GM12878 (cell line): ENCODE data around the gene ENGASE. TPM values are rescaled to one million over a fixed set of nuclear protein-coding genes. Genes with fewer than 3 reads are reported as not detected.

ENCODE experiments used
- ATAC-seq: fragments of 200-7000 bp; cut with Tn5 transposase; 3 replicates; pipeline ENCODE4 v1.9.1; 2020; ENCODE audit warnings: mild to moderate bottlenecking, moderate library complexity
- BruUV-seq: library from RNA; stranded (reverse); fragments of 400-500 nt; replicated peaks from 2 replicates; lab custom pipeline; 2021; lab: Mats Ljungman, UMichigan
- CTCF ChIA-PET: fragments of 300-600 bp; sonication (Branson Sonifier 250); formaldehyde crosslinking; extraction: SDS; loops from one replicate; lab custom pipeline; 2021; ENCODE audit warnings: inconsistent platforms; lab: Yijun Ruan, JAX
- POLR2A ChIA-PET: fragments of 350-600 bp; formaldehyde crosslinking; extraction: SDS; loops from one replicate; lab custom pipeline; 2021; ENCODE audit warnings: inconsistent platforms; lab: Charles Lee
- RAD21 ChIA-PET: fragments of 300-600 bp; sonication (Branson Sonifier 250); formaldehyde crosslinking; loops from one replicate; lab custom pipeline; 2023; ENCODE audit warnings: antibody characterized with exemption; ENCODE audit not compliant: unreplicated experiment; lab: Charles Lee
- SMC1A ChIA-PET: fragments of 300-600 bp; sonication (Branson Sonifier 250); formaldehyde crosslinking; loops from one replicate; lab custom pipeline; 2023; ENCODE audit not compliant: unreplicated experiment, uncharacterized antibody; lab: Charles Lee
- DNase-seq: peaks from one replicate; pipeline ENCODE4 v3.0.0-alpha.2; 2011; ENCODE audit warnings: low read depth, low spot score
- FAIRE-seq: peaks from 3 replicates; lab custom pipeline; 2011; peaks lifted over from hg19 to GRCh38; lab: Jason Lieb, UNC
- H2AFZ ChIP-seq: 2 replicates; pipeline ENCODE4 v1.6.0; 2011; ENCODE audit warnings: low read depth, low read length, control low read depth; ENCODE audit not compliant: control insufficient read depth
- H3K27ac ChIP-seq: 2 replicates; pipeline ENCODE4 v1.5.1; 2011; ENCODE audit warnings: control low read depth; ENCODE audit not compliant: control insufficient read depth, insufficient read depth
- H3K27me3 ChIP-seq, 2 experiments: replicated peaks in 1 of 2; 2 replicates each; pipeline versions ENCODE4 v1.6.0 to v1.6.1; 2011; ENCODE audit warnings: low read length in 1 of 2; ENCODE audit not compliant: control insufficient read depth in 2 of 2, insufficient read depth in 2 of 2
- H3K36me3 ChIP-seq, 2 experiments: 2 replicates each; pipeline ENCODE4 v1.5.1; 2011; ENCODE audit warnings: low read length in 1 of 2; ENCODE audit not compliant: control insufficient read depth in 2 of 2, insufficient read depth in 2 of 2
- H3K4me1 ChIP-seq: 2 replicates; pipeline ENCODE4 v1.6.1; 2011; ENCODE audit warnings: mild to moderate bottlenecking, low read length, moderate library complexity, mixed read lengths; ENCODE audit not compliant: control insufficient read depth, insufficient read depth
- H3K4me2 ChIP-seq: 2 replicates; pipeline ENCODE4 v1.6.0; 2011; ENCODE audit warnings: control low read depth; ENCODE audit not compliant: control insufficient read depth, insufficient read depth
- H3K4me3 ChIP-seq: fragments of 200-600 bp; sonication (generic); 2 replicates; pipeline ENCODE4 v1.5.1; 2016
- H3K79me2 ChIP-seq: 2 replicates; pipeline ENCODE4 v1.6.0; 2011; ENCODE audit warnings: low read length; ENCODE audit not compliant: control insufficient read depth, insufficient read depth
- H3K9ac ChIP-seq: 2 replicates; pipeline ENCODE4 v1.8.0; 2011; ENCODE audit warnings: low read length, control low read depth, mixed read lengths; ENCODE audit not compliant: control insufficient read depth, insufficient read depth
- H3K9me3 ChIP-seq: replicated peaks from 3 replicates; pipeline ENCODE4 v1.5.1; 2011; ENCODE audit warnings: mild to moderate bottlenecking, low read length; ENCODE audit not compliant: control insufficient read depth, insufficient read depth
- H4K20me1 ChIP-seq: 2 replicates; pipeline ENCODE4 v1.6.0; 2011; ENCODE audit not compliant: control insufficient read depth, insufficient read depth
- CEBPZ ChIP-seq: fragments of 150-350 bp; IDR thresholded peaks from 2 replicates; pipeline ENCODE4 v1.6.1; 2016; ENCODE audit warnings: low read depth, low read length
- HDAC6 ChIP-seq: fragments of 200-600 bp; sonication (generic); IDR thresholded peaks from one replicate; pipeline ENCODE4 v1.8.0; 2017; ENCODE audit warnings: antibody characterized with exemption; ENCODE audit not compliant: unreplicated experiment
- NR2F1 ChIP-seq: fragments of 450-650 bp; conservative IDR thresholded peaks from 2 replicates; pipeline ENCODE4 v1.6.1; 2017; ENCODE audit warnings: mild to moderate bottlenecking
- NRF1 ChIP-seq: conservative IDR thresholded peaks from 2 replicates; pipeline ENCODE4 v1.6.1; 2011; ENCODE audit warnings: mild to moderate bottlenecking, low read depth, low read length, improper control_type of control experiment
- RELB ChIP-seq: fragments of 450-650 bp; IDR thresholded peaks from 2 replicates; pipeline ENCODE4 v1.6.1; 2017; ENCODE audit warnings: low read depth, mild to moderate bottlenecking, moderate library complexity
- RUNX3 ChIP-seq: IDR thresholded peaks from 2 replicates; pipeline ENCODE4 v1.6.1; 2012; ENCODE audit warnings: low read length, inconsistent platforms
- SIN3A ChIP-seq: IDR thresholded peaks from 2 replicates; pipeline ENCODE4 v1.6.1; 2012; ENCODE audit warnings: low read depth, low read length, improper control_type of control experiment
- SKIL ChIP-seq: fragments of 450-650 bp; IDR thresholded peaks from 2 replicates; pipeline ENCODE4 v1.6.1; 2017; ENCODE audit warnings: mild to moderate bottlenecking, low read depth, inconsistent platforms; ENCODE audit not compliant: poor library complexity, severe bottlenecking
- WGBS: methylation state at CpG from one replicate; pipeline ENCODE4 v1.1.6; 2016; ENCODE audit warnings: low lambda C conversion rate; ENCODE audit not compliant: insufficient replicate concordance, insufficient coverage; ENCODE audit errors: missing lambda C conversion rate; 5-methylcytosine and 5-hydroxymethylcytosine counted together
- in situ Hi-C: fragments of 300-500 bp; cut with MboI; formaldehyde crosslinking; loops from 9 replicates; pipeline ENCODE4 v1.14.3; 2018; ENCODE audit warnings: mixed read lengths
- intact Hi-C: fragments of 100-400 bp; cut with micrococcal nuclease; formaldehyde crosslinking; loops from one replicate; pipeline ENCODE4 v1.14.2; 2022; ENCODE audit not compliant: unreplicated experiment
- polyA plus RNA-seq, 11 experiments: library from polyadenylated mRNA; depleted of rRNA in 4 of 11; unstranded in 6 of 11; stranded (reverse) in 5 of 11; fragments of >200 nt; fragmentation: Nextera tagmentation in 4 of 11; fragmentation: Illumina TruSeq in 1 of 11; extraction: Ambion mirVana in 4 of 11; extraction: Trizol in 1 of 11; gene quantifications; 1 replicate in 1 of 11; 2 replicates in 10 of 11; pipeline versions ENCODE4 v1.2.1 to v1.2.3, GENCODE V29; 2011 to 2016; ENCODE audit warnings: inconsistent platforms in 2 of 11, missing spikeins in 2 of 11, low read depth in 1 of 11
- total RNA-seq, 4 experiments: library from RNA; depleted of rRNA in 3 of 4; stranded (reverse); fragments of >200 nt in 3 of 4; fragmentation: Illumina TruSeq in 1 of 4; extraction: Trizol in 1 of 4; gene quantifications; 2 replicates each; pipeline versions ENCODE4 v1.2.1 to v1.2.3, GENCODE V29; 2013 to 2021

ENGASE gene
- total and polyA plus RNA-seq, 10 of the 15 experiments (the other 5 are each of a cell fraction or from before 2014, with no cell fraction given) = 0.18 to 28.9 (median 10.5) TPM

- Histone ChIP-seq H3K4me1 (no peaks in the 10 kb centered on the region), H3K9ac (no peak overlapping the region), H3K27me3 (no peaks in the 10 kb centered on the region; a peak in 3 of 4 replicates), H4K20me1 (no peaks in the 10 kb centered on the region), H3K9me3 (no peaks in the 10 kb centered on the region), H3K79me2 (no peaks in the 10 kb centered on the region), H3K4me2 (no peak overlapping the region), H2AFZ (no peak overlapping the region), H3K27ac (no peak overlapping the region), H3K4me3 (no peak overlapping the region), H3K36me3 (no peaks in the 10 kb centered on the region)
- intact Hi-C loops = no loop called here
- in situ Hi-C loops = no loop called here
- POLR2A ChIA-PET = no interaction called here
- SMC1A ChIA-PET = no interaction called here
- FAIRE-seq = no peak
- ATAC-seq = no peak
- RAD21 ChIA-PET = no interaction called here
- CTCF ChIA-PET = interaction anchor here (0.7 to 3.4 kb wide), 3 partner anchors 95 to 298 kb away, joined by 3 to 14 read pairs (median 3); no protein-coding TSS in a partner anchor
- WGBS = 46% methylated on average over 11 of the region's 17 CpGs
- BruUV-seq = no TSS peak
- DNase-seq = no peak
- no peak for TF ChIP-seq SIN3A
- no peak for TF ChIP-seq NRF1
Observed at GRCh38 chr17:79094261-79094660, 19.6 kb downstream of the ENGASE start.

GRCh38 chr17:79095345-79096055 is 20.9 kb downstream of the ENGASE start:
- RAD21 ChIA-PET = no interaction called here
- WGBS = 37% methylated on average over 15 of the region's 15 CpGs
- TF ChIP-seq RELB = no peak
- TF ChIP-seq CEBPZ = no peak
- TF ChIP-seq SKIL = no peak
- TF ChIP-seq RUNX3 = no peak
- no peak for TF ChIP-seq HDAC6
- no peak for TF ChIP-seq NR2F1

More at GRCh38 chr17:79095345-79096055, 20.9 kb downstream of the ENGASE start:
- no peak overlapping the region for H3K4me3 ChIP-seq
- no TSS peak for BruUV-seq
- H3K36me3 ChIP-seq = no peaks in the 10 kb centered on the region
- no peak for FAIRE-seq
- H3K4me2 ChIP-seq = no peak overlapping the region
- no peak overlapping the region for H3K27ac ChIP-seq
- H4K20me1 ChIP-seq = no peaks in the 10 kb centered on the region
- no peak overlapping the region for H3K9ac ChIP-seq
- no peaks in the 10 kb centered on the region for H3K79me2 ChIP-seq
- H3K4me1 ChIP-seq = no peaks in the 10 kb centered on the region
- ChIA-PET POLR2A (no interaction called here), CTCF (no interaction called here), SMC1A (no interaction called here)
- H3K9me3 ChIP-seq = no peaks in the 10 kb centered on the region
- no peak for DNase-seq
- H3K27me3 ChIP-seq = no peaks in the 10 kb centered on the region; a peak in 3 of 4 replicates
- intact Hi-C loops = no loop called here
- no peak; the same call in 2 of the 3 replicates for ATAC-seq
- H2AFZ ChIP-seq = no peak overlapping the region
- in situ Hi-C loops = no loop called here
